ENCODE measurements around the gene IGF1. TPM values are rescaled to one million over a fixed set of nuclear protein-coding genes. Genes with fewer than 3 reads are reported as not detected.
A peak's percentile ranks its signal among the peaks of the same experiment; 100 is the strongest.

IGF1 gene
- polyA plus RNA-seq, 1 donor from 2014 or later, result 5.1 TPM

DNA sequence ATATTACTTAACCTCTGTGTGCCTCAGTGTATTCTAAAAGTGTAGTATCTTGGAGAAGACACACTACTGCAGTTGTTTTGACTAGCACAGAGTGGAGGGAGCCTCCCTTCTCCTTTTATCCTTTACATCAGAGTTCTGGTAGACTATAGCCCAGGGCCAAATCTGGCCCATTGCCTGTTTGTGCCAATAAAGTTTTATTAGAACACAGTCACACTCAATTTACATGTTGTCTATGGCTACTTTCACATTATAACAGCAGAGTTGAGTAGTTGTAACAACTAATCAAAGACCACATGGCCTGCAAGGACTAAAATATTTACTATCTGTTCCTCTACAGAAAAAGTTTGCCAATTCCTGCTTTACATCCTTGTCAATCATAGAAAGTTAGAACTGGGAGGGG is 27.7 kb upstream of the IGF1 start:
- Mint-ChIP-seq H3K9me3 (peaks cover 0 to 3% (median 0%) of the 10 kb centered on the region in 3 donors), H3K36me3 (peaks cover 3% of the 10 kb centered on the region), H3K27me3 (peaks cover 2% of the 10 kb centered on the region), H3K27ac (no peak overlapping the region), H3K4me1 (peaks cover 8 to 13% (median 10%) of the 10 kb centered on the region in 3 donors), H3K4me3 (no peak overlapping the region)

DNA sequence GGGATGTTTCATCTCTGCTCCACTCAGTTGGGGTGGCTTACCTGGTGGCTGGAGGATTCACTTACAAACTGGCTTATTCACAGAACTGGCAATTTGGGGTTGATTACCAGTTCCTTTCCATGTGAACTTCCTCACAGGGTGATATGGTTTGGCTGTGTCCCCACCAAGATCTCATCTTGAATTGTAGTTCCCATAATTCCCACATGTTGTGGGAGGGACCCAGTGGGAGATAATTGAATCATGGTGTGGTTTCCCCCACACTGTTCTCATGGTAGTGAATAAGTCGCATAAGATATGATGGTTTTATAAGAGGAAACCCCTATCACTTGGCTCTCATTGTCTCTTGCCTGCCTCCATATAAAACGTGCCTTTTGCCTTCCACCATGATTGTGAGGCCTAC is 26.9 kb upstream of the IGF1 start:
- H3K27ac Mint-ChIP-seq, result no peak overlapping the region

DNA sequence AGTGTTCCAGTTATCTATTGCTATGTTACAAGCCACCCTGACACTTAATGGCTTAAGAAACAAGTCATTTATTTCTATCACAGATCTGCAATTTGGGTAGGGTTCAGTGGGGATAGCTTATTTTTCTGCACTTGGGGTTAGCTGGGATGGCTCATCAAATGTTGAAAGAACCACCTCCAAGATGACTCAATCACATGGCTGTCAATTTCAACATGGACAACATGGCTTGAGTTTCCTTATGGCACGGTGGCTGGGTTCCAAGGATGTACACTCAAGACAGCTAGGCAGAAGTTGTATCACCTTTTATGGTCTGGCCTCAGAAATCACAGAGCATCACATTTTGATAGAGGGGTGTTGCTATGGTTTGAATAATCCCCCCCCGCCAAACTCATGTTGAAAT is 24.5 kb upstream of the IGF1 start:
- Mint-ChIP-seq H3K4me1 (peaks cover 10 to 12% (median 11%) of the 10 kb centered on the region in 3 donors), H3K27ac (no peak overlapping the region), H3K27me3 (no peaks in the 10 kb centered on the region), H3K9me3 (peaks cover 0 to 3% (median 0%) of the 10 kb centered on the region in 3 donors), H3K36me3 (peaks cover 3% of the 10 kb centered on the region), H3K4me3 (no peak overlapping the region)

More for the DNA sequence above, 26.9 kb upstream of the IGF1 start:
- Mint-ChIP-seq H3K36me3 (peaks cover 3% of the 10 kb centered on the region), H3K27me3 (peaks cover 2% of the 10 kb centered on the region), H3K4me3 (no peak overlapping the region), H3K9me3 (peaks cover 0 to 3% (median 0%) of the 10 kb centered on the region in 3 donors), H3K4me1 (peaks cover 10 to 12% (median 11%) of the 10 kb centered on the region in 3 donors)

DNA sequence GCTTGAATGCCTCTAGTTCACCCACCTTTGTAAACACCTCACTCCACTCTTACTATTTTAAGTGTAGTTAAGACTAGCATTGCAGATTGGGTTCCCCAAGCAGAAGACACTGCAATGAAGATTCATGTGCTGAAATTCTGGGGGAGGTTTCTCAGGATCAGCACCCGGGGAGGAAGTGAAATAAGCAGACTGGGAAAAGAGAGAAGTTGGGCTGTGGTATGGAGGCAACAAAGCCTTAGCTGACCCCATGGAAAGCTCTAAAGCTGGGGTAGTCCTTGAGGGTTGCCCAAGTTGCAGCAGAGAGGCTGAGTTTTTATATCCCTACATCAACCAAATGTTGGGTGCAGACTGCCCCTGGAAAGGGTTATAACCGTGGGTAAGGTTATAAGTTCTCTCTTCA is 23.9 kb upstream of the IGF1 start:
- H3K4me3 Mint-ChIP-seq, result no peak overlapping the region
- H3K27ac Mint-ChIP-seq, result no peak overlapping the region
- H3K4me1 Mint-ChIP-seq, result peaks cover 10 to 12% (median 11%) of the 10 kb centered on the region in 3 donors
- H3K36me3 Mint-ChIP-seq, result peaks cover 3% of the 10 kb centered on the region
- no peaks in the 10 kb centered on the region for H3K27me3 Mint-ChIP-seq
- peaks cover 0 to 3% (median 0%) of the 10 kb centered on the region in 3 donors for H3K9me3 Mint-ChIP-seq

DNA sequence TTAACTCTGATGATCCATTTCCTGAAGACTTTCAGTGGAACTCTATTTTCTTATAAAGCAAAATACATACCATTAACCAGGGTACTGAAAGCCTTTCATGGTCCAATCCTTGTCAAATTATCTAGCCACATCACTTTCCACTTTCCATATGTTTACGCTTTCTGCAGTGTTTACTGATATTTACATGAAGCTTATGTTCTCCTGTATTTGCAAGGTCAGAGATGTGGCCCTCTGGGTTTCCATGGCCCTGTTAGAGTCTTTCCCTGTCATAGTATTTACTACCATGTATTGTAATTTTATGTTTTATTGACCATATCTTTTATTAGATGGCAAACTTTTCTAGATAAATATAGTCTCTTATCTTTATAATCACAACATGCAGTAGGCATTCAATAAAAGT is 23.5 kb upstream of the IGF1 start:
- Mint-ChIP-seq H3K27ac (no peak overlapping the region), H3K4me3 (no peak overlapping the region), H3K27me3 (no peaks in the 10 kb centered on the region), H3K36me3 (peaks cover 3% of the 10 kb centered on the region), H3K4me1 (peaks cover 10 to 12% (median 11%) of the 10 kb centered on the region in 3 donors), H3K9me3 (peaks cover 0 to 3% (median 0%) of the 10 kb centered on the region in 3 donors)

DNA sequence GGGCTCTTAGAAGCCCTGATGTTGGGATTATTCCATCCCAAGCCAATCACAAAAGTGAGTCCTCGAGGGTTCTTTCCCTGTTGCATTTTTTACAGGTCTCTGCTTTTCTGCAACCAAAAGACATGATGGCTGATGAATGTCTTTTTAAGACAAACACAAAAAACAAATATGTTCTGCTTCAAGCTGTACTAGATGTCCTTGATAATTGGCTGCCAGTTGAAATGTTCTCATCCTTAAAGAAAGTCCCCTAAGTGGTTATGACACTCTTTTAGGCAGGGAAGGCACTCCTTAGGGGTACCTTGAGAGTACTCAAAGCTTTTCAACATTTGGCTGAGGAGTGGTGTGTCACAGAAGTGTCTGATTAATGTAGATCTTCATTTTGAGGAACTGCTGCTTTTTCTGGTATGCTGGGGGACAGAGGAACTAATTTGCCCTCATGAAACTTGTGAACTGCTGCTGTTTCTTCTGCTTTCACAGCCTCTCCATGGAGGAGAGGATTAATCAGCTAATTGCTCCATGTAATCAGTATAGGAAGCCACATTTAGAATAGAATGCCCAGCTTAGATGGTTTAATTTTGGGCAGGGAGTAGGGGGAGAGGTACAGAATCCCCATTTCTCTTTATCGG is 22.8 kb upstream of the IGF1 start:
- no peak overlapping the region for H3K27ac Mint-ChIP-seq

DNA sequence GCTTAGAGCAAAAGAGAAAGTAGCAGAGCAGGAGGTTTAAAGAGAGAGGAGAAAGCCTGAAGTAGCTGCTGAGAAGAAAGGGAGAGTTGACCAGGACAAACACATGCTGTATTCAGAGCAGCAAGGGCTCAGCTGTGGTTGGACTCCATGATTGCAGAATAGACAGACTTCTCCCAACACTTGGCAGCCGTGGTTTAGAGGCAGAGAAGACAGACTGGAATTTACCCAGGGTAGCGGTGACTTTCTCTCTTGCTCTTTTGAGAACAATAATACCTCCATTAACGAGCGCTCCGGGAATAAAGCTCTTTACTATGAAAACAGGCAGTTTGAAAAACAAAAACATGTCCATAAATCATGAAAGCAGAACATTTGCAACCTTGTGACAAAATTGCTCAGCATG is 21.4 kb upstream of the IGF1 start:
- H3K27ac Mint-ChIP-seq, result no peak overlapping the region
- no peaks in the 10 kb centered on the region for H3K27me3 Mint-ChIP-seq
- peaks cover 10 to 12% (median 11%) of the 10 kb centered on the region in 3 donors for H3K4me1 Mint-ChIP-seq
- H3K4me3 Mint-ChIP-seq, result no peak overlapping the region
- peaks cover 0 to under 1% (median 0%) of the 10 kb centered on the region in 3 donors for H3K9me3 Mint-ChIP-seq
- no peaks in the 10 kb centered on the region for H3K36me3 Mint-ChIP-seq

More for the DNA sequence above, 22.8 kb upstream of the IGF1 start:
- no peak overlapping the region for H3K4me3 Mint-ChIP-seq
- peaks cover 10 to 12% (median 11%) of the 10 kb centered on the region in 3 donors for H3K4me1 Mint-ChIP-seq
- H3K36me3 Mint-ChIP-seq, result peaks cover 3% of the 10 kb centered on the region
- peaks cover 0 to 2% (median 0%) of the 10 kb centered on the region in 3 donors for H3K9me3 Mint-ChIP-seq
- no peaks in the 10 kb centered on the region for H3K27me3 Mint-ChIP-seq

DNA sequence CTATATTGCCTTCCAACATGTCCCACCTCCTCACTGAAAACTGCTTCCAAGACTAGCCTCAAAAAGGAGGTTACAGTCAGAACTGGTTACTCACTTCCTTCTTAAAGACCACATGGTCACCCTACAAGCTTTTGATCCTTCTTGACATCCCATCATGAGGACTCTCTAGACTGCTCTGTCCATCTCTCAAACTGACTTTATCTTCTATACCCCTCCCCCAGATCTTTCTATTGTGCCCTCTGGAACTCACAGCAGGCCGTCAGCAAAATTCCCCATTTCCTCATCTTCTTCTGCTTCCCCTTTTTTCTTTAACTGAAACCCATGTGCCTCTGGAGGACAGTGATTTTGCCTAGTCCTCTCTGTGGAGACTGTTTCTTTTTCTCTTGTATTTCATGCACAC is 18.1 kb upstream of the IGF1 start:
- no peaks in the 10 kb centered on the region for H3K36me3 Mint-ChIP-seq
- H3K4me1 Mint-ChIP-seq, result peaks cover 5% of the 10 kb centered on the region in 3 donors
- H3K4me3 Mint-ChIP-seq, result no peak overlapping the region
- peaks cover 4 to 6% (median 5%) of the 10 kb centered on the region in 3 donors for H3K9me3 Mint-ChIP-seq
- H3K27me3 Mint-ChIP-seq, result no peaks in the 10 kb centered on the region
- no peak overlapping the region for H3K27ac Mint-ChIP-seq

DNA sequence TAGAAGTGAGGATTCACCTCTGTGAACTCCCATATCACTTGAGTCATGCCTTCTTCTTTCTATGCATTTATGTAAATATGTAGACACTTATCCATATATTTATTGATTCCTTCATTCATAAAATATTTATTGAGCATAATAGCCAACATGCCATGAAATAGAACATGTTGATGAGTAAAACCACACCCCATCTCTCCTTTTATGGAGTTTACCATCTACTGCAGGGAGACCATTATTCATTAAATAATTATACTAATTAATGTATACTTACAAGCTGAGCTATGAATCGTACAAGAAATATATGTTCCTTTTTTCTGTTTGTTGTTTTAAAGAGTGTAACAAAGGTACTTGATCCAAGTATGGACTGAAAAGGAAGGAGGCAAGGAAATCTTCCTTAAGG is 17.4 kb upstream of the IGF1 start:
- H3K27ac Mint-ChIP-seq, result no peak overlapping the region
- no peaks in the 10 kb centered on the region for H3K27me3 Mint-ChIP-seq
- no peak overlapping the region for H3K4me3 Mint-ChIP-seq
- H3K9me3 Mint-ChIP-seq, result peaks cover 4 to 6% (median 5%) of the 10 kb centered on the region in 3 donors
- H3K36me3 Mint-ChIP-seq, result no peaks in the 10 kb centered on the region
- H3K4me1 Mint-ChIP-seq, result no peaks in the 10 kb centered on the region

DNA sequence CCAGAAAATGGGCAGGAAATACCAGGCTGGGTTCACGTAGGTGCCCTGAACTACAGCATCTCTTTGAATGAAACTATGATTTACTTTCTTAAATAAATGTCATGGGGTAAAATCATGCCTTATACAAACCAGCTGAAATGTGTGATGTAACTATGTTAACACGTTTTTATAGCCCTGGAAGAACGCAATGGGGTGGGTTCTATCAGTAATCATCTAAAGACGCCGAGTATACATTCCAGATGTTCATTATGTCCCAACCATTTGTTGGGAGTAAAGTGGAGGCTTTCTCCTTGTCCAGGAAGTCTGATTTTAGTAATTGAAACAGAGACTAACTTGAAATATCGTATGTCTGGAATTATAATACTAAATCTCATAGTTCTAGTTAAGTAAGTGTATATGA is 16.2 kb upstream of the IGF1 start:
- H3K4me1 Mint-ChIP-seq, result no peaks in the 10 kb centered on the region
- H3K36me3 Mint-ChIP-seq, result no peaks in the 10 kb centered on the region
- peaks cover 4 to 6% (median 5%) of the 10 kb centered on the region in 3 donors for H3K9me3 Mint-ChIP-seq
- no peaks in the 10 kb centered on the region for H3K27me3 Mint-ChIP-seq
- no peak overlapping the region for H3K4me3 Mint-ChIP-seq
- H3K27ac Mint-ChIP-seq, result no peak overlapping the region

DNA sequence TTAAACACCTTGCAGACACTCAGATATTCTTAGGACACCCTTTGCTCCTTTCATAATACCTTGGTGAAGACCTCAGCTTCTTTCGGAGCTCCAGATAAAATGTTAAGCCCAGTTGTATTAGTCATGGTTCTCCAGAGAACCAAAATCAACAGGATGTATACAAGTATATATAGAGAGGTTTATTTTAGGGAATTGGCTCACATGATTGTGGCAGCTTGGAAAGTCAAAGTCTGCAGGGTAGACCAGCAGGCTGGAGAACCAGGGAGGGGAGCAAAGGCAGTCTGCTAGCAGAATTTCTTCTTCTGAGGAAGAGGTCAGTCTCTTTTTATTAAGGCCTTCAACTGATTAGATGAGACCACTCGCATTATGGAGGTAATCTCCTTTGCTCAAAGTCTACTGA is 6.9 kb upstream of the IGF1 start:
- H3K4me1 Mint-ChIP-seq, result peaks cover 17 to 23% (median 20%) of the 10 kb centered on the region in 3 donors

DNA sequence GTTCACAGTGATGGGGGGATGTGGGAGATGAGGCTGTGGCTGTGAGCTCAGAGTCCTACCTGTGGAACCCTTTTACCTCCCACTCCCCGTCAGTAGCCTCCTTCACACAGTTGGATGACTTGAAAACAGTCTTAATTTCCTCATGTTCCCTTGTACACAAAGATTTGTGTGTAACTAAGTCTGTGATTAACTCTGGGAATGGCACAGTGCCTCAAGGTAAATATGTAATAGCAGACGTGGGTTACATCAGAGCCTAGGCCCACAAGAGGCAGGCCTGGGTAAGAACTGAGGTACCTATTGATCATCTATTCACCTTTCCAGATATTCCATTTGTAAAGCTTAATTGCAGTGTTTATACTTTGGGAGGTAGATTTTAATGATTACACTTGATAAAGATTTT is 5.8 kb upstream of the IGF1 start:
- peaks cover 20 to 28% (median 22%) of the 10 kb centered on the region in 3 donors for H3K4me1 Mint-ChIP-seq
- H3K27ac Mint-ChIP-seq, result no peak overlapping the region
- no peaks in the 10 kb centered on the region for H3K36me3 Mint-ChIP-seq
- H3K4me3 Mint-ChIP-seq, result no peak overlapping the region
- peaks cover 3% of the 10 kb centered on the region for H3K27me3 Mint-ChIP-seq
- peaks cover 0 to 3% (median 2%) of the 10 kb centered on the region in 3 donors for H3K9me3 Mint-ChIP-seq

More for the DNA sequence above, 6.9 kb upstream of the IGF1 start:
- Mint-ChIP-seq H3K27ac (no peak overlapping the region), H3K4me3 (no peak overlapping the region), H3K27me3 (no peaks in the 10 kb centered on the region), H3K36me3 (no peaks in the 10 kb centered on the region), H3K9me3 (peaks cover 0 to 3% (median 2%) of the 10 kb centered on the region in 3 donors)

DNA sequence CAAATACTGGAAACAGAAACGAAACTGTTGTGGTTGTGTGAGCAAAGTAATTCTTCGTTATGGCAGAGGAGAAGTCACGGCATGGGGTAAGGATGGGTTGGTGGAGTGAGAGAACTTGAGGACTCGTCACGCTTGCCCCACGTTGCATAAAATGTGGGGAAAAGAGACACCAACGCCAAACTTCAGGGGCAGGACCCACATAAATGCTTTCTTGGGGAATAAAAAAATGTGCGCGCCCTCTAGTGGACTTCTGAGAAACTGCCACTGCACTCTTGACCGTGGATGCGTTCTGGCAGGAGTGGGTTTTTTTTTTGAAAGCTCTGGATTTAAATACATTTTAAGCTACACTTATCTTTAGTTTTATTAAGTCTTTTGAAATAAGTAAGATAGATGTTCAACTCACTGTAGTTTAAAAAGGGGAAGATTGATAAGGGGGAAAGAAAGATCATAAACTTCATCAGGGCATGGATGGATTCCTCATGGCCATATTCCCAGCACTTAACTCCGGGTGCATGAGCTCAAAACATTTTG is 4.1 kb upstream of the IGF1 start:
- peaks cover 3% of the 10 kb centered on the region for H3K27me3 Mint-ChIP-seq
- no peaks in the 10 kb centered on the region for H3K9me3 Mint-ChIP-seq
- peak overlapping the region; percentile 54 to 89 (median 79) for H3K4me3 Mint-ChIP-seq
- H3K27ac Mint-ChIP-seq, result peak overlapping the region; percentile 87 to 88 (median 88)
- no peaks in the 10 kb centered on the region for H3K36me3 Mint-ChIP-seq
- peaks cover 20 to 28% (median 20%) of the 10 kb centered on the region in 3 donors for H3K4me1 Mint-ChIP-seq

DNA sequence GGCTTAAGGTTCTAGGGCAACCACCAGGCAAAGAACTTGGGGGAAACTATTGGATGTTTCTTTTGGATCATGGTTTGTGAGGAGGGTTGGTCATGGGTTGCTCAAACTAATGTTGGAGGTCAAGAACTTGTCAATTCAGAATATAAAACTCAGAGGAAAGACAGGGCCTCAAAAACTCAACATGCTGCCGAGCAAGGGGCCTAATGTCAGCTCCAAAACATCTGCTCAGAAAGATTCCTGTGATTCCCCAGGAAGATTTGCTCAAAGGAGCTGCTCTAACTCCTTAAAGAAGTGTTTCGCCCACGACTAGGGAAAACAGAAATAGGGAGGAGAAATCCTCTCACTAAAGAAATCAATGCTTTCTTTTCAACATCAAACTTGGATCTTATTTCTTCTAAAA is 3.7 kb upstream of the IGF1 start:
- Mint-ChIP-seq H3K27me3 (peaks cover 3% of the 10 kb centered on the region), H3K36me3 (no peaks in the 10 kb centered on the region), H3K4me3 (peak overlapping the region; percentile 54 to 89 (median 79)), H3K27ac (peak overlapping the region; percentile 87 to 88 (median 88)), H3K9me3 (no peaks in the 10 kb centered on the region), H3K4me1 (peaks cover 20 to 28% (median 20%) of the 10 kb centered on the region in 3 donors)

DNA sequence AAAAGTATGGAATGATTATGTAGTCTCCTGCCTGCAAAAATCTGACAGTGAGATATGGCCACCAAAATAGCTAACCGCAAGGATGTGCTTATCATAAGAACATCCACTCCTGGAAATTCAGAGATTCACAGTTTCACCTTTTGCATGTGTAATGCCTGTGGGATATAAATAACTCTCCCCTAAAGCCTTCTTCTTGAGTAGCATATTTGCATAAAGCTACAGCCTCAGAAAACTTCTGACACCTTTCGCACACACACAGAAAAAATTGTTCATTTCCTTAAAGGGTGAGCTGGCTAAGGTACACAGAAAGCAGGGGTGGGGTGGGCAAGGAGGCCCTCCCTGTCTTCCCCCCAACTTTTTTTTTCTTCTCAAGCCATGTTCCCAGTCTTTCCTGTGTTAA is 3.1 kb upstream of the IGF1 start:
- H3K9me3 Mint-ChIP-seq, result no peaks in the 10 kb centered on the region
- H3K4me1 Mint-ChIP-seq, result peaks cover 20 to 28% (median 20%) of the 10 kb centered on the region in 3 donors
- peaks cover 3% of the 10 kb centered on the region for H3K27me3 Mint-ChIP-seq
- H3K27ac Mint-ChIP-seq, result peak overlapping the region; percentile 32 to 88 (median 87)
- no peaks in the 10 kb centered on the region for H3K36me3 Mint-ChIP-seq
- H3K4me3 Mint-ChIP-seq, result peak overlapping the region; percentile 54 to 89 (median 79)
